Measurements from ENCODE around the gene HSPA2. TPM values are rescaled to one million over a fixed set of nuclear protein-coding genes. Genes with fewer than 3 reads are reported as not detected.

HSPA2 gene
- polyA plus RNA-seq, 1 of the 3 experiments (the other 2 are of a cell fraction), result 20.8 TPM

Small RNA genes lying within 50 kb of the gene (small RNA-seq; reads per million reads assigned to genes)
- 0 reads per million in 7 experiments for gene AL049869.4

Other genes with a start within 250 kb of the HSPA2 start
- 0.03 TPM in 2 replicates for gene ESR2, start 246.4 kb upstream of the HSPA2 start, polyA plus RNA-seq (2012; rRNA removed)
- gene MTHFD1, start 152.4 kb upstream of the HSPA2 start, polyA plus RNA-seq (2012; rRNA removed), result 26.8 and 31.0 TPM in 2 replicates
- gene AKAP5, start 75.2 kb upstream of the HSPA2 start, polyA plus RNA-seq (2012; rRNA removed), result 0.28 and 0.36 TPM in 2 replicates
- 4.5 and 5.7 TPM in 2 replicates for gene ZBTB25, start 36.9 kb upstream of the HSPA2 start, polyA plus RNA-seq (2012; rRNA removed)
- 12.7 and 16.4 TPM in 2 replicates for gene ZBTB1, start 36.0 kb upstream of the HSPA2 start, polyA plus RNA-seq (2012; rRNA removed)
- 0.08 and 0.15 TPM in 2 replicates for gene PPP1R36, start 9.2 kb downstream of the HSPA2 start, polyA plus RNA-seq (2012; rRNA removed)
- 4.9 and 5.1 TPM in 2 replicates for gene PLEKHG3, start 163.7 kb downstream of the HSPA2 start, polyA plus RNA-seq (2012; rRNA removed)